GM18517 (cell line): Measurements from ENCODE around the gene MCM5.
"Not testable (repeated sequence)": the region's sequence is repeated elsewhere in the genome, so short reads cannot be mapped to it uniquely, and the experiment has no call there.

Source experiments
- ATAC-seq: cut with Tn5 transposase; IDR thresholded peaks from one replicate; pipeline ENCODE4 v1.9.1; 2021; ENCODE audit warnings: mild to moderate bottlenecking, moderate library complexity; ENCODE audit not compliant: unreplicated experiment

The MCM5 gene

GRCh38 chr22:35449829-35450689 lies 50.1 kb downstream of the MCM5 start:
- no peak for ATAC-seq

DNA sequence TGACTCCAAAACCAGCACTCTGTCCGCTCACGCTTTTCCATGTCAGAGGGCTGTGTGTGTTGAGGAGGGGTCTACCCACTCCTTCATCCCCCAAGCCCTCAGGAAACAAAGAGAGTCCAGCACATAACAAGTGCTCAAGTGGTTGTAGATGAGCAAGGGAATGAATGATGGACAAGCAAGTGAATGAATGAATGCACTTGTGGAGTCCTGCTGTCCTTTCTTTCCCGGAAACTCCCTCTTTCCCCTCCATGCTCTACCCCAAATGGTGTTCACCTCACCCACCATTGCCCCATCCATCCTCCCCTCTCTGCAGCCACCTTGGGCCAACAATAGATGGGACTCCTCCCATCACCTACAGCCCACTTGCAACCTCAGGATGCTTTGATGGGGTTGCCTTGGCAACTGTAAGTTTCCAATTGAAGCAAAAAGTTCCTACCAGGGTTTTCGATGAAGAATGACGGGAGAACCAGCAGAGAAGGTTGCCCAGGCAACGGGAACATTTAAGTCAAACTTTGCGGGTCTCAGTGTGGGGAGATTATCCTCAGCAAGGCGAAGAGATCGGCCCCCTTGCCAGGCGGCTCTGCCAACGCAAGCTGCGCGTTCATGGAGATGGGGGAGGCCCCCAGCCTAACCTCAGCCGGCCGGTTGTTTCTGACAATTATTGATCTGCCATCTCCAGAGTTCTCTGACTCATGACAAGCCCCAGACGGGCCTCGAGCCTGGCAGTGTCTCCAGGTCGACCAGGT lies 51.1 kb downstream of the MCM5 start:
- ATAC-seq: no peak

GRCh38 chr22:35451592-35451991 lies 51.7 kb downstream of the MCM5 start:
- no peak for ATAC-seq

- ATAC-seq: no peak
Measured at GRCh38 chr22:35452351-35452781, 52.4 kb downstream of the MCM5 start.

DNA sequence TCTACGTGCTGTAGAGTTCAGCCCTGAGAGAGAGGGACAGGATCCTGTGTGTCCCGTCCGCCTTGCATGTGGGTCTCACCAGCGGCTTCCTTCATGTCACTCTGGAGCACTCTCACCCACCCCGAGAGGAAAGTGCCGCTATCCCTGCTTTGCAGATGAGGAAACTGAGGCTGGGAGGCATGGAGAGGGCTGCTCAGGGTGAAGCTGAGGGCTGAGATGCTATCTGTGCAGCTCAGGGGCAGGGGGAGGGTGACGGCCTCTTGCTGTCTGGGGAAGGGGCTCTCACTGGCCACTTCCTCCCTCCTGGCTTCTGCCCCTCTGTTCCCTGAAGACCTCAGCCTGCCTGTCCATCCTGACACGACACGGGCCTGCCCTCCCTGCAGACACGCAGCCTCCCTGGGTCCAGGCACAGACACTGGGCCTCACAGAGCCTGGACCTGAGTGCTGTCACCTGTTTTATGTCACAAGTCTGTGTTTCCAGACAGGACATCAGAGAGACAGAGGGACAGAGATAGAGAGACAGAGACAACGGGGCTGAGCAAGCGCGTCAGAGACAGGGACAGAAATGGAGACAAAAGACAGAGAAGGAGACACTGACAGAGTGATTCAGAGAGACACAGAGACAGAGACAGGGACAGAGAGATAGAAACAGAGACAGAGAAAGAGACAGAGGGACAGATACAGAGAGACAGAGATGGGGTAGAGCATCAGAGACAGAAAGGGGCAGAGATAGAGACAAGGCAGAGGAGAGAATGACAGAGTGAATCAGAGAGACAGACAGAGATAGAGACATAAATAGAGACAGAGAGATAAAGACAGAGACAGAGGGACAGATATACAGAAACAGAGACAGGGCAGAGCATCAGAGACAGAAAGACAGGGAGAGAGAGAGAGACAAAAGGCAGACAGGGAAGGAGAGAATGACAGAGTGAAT lies 53.1 kb downstream of the MCM5 start:
- no peak for ATAC-seq

DNA sequence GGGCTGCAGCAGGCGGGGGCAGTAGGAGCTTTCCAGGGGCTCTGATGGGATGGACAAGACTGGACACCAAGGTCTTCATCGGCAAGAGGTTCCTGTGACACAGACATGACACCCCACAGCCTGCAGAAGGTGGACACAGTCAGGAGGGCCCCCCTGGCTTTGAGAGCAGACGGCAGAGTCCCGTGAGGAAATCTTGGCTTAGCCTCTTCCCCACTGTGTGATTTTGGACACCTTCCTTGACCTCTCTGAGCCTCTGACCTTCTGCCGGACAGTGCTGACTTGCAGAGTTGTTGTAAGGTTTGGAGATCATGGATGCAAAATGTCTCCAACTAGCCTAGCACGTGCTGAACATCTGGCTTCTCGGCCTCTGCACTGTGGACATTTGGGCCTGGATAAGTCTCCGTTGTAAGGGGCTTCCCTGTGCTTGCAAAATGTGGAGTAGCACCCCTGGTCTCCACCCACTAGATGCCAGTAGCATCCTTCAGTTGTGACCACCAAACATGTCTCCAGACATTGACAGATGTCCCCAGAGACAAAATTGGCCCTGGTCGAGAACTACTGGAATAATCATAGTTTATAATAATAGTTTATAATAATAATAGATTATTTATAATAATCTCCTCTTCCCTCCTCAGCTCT lies 54.6 kb downstream of the MCM5 start:
- no peak for ATAC-seq

DNA sequence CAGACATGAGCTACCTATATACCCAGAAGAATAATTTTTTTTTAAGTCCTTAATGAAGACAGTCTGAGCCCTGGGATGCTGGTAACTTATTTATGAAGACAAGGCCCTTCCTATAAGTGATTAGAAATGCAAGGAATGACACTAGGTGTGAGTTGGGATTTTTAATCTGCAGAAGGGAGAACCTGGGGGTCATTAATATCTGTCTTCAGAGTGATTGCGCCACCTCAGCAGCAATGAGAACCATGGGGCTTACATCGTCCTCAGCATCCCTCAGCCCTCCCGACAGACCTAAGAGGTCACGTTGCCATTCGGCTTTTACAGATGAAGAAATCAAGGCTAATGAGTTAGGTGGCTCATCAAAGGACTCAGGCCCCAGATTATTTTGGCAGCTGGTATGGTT lies 55.6 kb downstream of the MCM5 start:
- no peak for ATAC-seq

- ATAC-seq: no peak
Measured at GRCh38 chr22:35456757-35457156, 56.8 kb downstream of the MCM5 start.

DNA sequence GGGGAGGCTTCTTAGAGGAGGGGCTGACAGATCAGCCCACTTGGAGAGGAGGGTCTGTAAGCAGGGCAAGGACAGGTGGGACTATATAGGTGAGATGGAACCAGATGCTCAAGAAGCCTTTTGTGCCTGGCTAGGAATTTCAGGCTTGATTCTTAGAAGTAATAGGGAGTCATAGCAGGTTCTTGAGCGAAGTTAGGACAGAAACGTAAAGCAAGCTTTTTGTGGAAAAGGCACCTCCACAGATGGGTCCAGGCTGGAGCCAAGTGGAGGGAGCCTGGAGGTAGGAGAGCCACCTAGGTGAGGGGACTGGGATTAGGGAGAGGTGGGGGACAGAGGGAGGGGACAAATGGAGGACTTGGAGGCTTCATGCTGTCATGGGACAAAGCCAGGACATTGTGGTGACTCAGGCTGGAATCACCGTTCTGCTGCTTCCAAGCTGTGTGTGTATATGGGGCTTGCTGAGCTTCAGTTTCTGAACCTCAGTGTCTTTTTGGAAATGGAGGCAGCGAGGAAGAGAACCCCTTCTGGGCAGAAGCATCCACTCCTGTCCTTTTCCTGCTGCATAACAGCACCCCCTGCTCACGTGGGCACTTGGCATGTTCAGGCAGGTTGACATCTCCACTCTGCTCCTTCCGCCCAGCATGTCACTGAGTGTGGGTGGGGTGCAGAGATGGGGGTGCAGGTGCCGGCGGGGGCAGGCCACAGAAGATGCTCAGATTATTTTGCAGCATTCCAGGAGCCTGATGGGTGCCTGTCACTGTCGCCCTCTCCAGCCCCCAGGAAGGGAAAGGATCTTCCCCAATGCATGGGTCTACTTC lies 58.0 kb downstream of the MCM5 start:
- ATAC-seq: no peak

DNA sequence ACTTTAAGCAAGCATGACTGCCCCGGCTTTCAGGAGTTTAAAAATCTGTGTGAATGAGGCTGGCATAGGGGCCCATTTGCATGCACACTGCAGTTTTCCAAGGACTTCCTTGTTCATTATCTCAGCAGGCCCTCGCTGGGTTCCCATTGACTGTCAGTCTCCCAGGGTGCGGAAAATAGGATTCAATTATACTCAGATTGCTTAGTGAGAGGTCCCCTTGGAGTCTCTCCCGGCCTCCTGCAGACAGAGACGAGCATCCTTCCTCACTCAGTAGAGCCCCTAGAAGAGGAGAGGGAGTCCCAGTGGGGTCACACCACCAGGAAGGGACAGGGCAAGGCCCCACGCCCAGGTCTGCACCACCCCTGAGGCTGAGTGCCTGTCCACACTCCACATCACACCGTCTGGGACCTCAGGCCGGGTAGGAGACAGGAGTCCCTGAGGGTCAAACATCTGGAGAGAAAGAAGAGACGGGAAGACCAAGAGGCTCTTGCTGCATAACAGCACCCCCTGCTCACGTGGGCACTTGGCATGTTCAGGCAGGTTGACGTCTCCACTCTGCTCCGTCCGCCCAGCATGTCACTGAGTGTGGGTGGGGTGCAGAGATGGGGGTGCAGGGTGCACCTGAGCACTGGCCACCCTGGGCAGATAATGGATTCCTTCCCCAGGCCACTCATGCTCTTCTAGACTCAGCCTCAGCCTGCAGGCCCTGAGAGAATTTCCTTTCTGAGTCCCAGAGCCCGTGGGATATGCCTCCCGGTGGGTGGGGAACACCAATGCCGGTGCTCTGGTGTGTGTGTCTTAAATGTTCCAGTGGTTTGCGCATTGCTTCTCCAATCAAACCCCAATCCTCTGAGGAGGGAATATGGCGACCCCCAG lies 58.8 kb downstream of the MCM5 start:
- no peak for ATAC-seq

GRCh38 chr22:35459423-35459894 lies 59.5 kb downstream of the MCM5 start:
- no peak for ATAC-seq

- not testable (repeated sequence) for ATAC-seq
Measured at GRCh38 chr22:35459976-35460375, 60.0 kb downstream of the MCM5 start.

DNA sequence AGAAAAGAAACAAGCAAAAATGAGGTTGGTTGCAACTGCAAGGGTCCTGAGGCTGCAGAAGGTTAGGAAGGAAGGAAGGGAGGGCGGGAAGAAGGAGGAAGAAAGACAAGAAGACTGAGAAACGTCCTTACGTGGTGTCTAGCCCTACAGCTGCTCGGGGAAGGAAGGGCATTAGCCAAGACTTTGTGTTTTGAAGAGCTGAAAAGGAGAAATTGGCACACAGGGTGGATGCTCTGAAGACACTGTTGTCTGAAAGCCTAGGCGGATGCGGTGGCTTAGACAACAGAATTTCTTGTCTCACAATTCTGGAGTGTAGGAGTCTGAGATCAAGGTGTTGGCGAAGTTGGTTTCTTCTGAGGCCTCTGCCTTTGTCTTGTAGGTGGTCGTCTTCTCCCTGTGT lies 60.7 kb downstream of the MCM5 start:
- no peak for ATAC-seq

- no peak for ATAC-seq
Measured at GRCh38 chr22:35462498-35463230, 62.7 kb downstream of the MCM5 start.

DNA sequence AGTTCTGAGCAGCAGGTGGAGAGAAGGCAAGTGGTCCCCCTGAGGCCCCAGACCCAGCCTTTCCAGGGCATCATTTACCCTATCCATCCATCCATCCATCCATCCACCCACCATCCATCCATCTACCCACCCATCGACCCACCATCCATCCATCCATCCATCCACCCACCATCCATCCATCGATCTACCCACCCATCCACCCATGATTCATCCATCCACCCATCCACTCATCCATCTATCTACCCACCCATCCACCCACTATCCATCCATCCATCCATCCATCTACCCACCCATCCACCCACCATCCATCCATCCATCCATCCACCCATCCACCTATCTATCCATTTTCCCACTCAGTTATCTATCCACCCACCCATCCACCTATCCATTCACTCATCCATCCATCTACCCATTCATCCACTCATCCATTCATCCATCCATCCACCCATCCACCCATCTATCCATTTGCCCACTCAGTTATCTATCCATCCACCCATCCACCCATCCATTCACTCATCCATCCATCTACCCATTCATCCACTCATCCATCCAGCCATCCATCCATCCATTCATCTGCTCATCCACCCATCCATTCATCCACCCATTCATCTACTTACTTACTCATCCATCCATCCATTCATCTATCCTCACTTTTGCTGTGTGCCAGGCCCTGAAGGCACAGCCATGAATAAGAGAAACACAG lies 63.4 kb downstream of the MCM5 start:
- no peak for ATAC-seq

- ATAC-seq: no peak
Measured at GRCh38 chr22:35464399-35464798, 64.5 kb downstream of the MCM5 start.

DNA sequence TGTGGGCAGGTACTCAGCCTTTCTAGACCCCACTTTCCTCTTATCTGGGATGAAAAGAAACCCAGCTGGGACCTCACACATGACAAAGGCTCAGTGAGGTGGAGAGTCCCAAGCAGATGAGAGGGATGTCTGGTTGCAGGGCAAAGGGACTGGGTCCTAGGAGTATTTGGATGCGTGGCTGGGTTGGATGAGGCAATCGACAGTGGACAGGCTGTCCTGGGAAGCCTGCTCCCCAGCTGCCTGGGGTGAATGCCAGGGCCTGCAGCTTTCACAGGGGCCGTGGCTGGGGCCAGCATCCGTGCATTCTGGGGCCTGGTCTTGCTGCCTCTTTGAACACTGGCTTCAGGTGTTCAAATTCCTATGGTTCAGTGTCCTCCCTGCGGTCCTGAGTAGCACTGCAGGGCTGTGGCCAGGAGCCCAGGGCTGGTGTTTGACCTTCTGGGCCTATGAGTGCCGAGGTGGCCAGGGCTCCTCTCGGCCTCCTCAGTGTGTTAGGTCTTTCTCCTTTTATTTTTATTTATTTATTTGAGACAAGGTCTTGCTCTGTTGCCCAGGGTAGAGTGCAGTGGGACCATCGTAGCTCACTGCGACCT lies 65.3 kb downstream of the MCM5 start:
- ATAC-seq: no peak
